ENCODE data around the gene NME4. TPM values are rescaled to one million over a fixed set of nuclear protein-coding genes. Genes with fewer than 3 reads are reported as not detected.
A peak's percentile ranks its signal among the peaks of the same experiment; 100 is the strongest.

The NME4 gene
- total and polyA plus RNA-seq, 3 experiments from 2014 or later = 14.1 to 49.9 (median 15.4) TPM

DNA sequence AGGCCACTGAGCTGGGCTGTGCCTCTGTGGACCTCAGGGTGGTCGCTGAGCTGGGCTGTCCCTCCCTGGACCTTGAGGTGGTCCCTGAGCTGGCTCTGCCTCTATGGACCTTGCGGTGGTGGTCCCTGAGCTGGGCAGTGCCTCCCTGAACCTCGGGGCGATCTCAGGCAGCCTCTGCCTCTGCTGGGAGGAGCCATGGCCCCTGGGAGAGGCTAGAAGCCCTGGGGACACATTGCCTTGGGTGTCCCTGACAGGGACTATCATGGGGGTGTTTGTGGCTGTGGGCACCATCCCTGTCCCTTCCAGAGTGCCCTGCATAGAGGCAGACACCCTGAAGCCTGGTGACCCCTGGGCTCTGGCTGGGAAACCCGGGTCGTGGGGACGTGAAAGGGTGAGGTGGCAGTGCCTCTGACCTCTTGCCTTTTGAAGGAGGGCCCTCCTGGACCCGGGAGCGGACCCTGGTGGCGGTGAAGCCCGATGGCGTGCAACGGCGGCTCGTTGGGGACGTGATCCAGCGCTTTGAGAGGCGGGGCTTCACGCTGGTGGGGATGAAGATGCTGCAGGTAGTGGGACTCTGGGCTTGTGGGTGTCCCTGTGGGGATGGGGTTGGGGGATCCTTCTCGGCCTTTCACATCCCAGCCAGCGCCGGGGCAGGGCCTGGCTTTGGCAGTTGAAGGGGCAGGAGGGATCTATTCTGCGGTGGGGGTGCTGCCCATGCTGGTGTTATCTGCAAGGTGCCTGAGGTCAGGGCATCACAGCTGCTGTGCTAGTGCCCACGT, 1.8 kb downstream of the NME4 start:
- H3K27me3 ChIP-seq (ENCODE audit: insufficient read depth, low read length, poor library complexity, severe bottlenecking) = no peaks in the 10 kb centered on the region
- H3K27ac Mint-ChIP-seq = peak overlapping the region in 5 of 8 donors; percentile 63 to 90 (median 88)
- peaks cover 21% of the 10 kb centered on the region for H3K4me1 ChIP-seq (ENCODE audit: insufficient read depth, low read length)
- H3K4me3 ChIP-seq (ENCODE audit: low read length) = no peak overlapping the region
- H3K36me3 Mint-ChIP-seq = peaks cover 0 to 2% (median 0%) of the 10 kb centered on the region in 3 donors
- H3K27me3 Mint-ChIP-seq = peaks cover 3 to 6% of the 10 kb centered on the region in 2 donors
- no peak for DNase-seq
- H3K27ac ChIP-seq (ENCODE audit: low read depth, low read length) = peak overlapping the region; percentile 64
- ChIA-PET CTCF (interaction anchor here (0.7 kb wide), 1 partner anchor 281 kb away, joined by 3 read pairs; no protein-coding TSS in a partner anchor), POLR2A (interaction anchor here (1.2 kb wide), 1 partner anchor 16 kb away, joined by 4 read pairs; no protein-coding TSS in a partner anchor)
- no peaks in the 10 kb centered on the region for H3K9me3 ChIP-seq (ENCODE audit: low read length)
- peak overlapping the region; percentile 59 to 89 (median 79) for H3K4me3 Mint-ChIP-seq
- H3K36me3 ChIP-seq (ENCODE audit: insufficient read depth, low read length) = no peaks in the 10 kb centered on the region
- H3K9me3 Mint-ChIP-seq = no peaks in the 10 kb centered on the region
- H3K4me1 Mint-ChIP-seq = peaks cover 16 to 32% (median 18%) of the 10 kb centered on the region in 3 donors

DNA sequence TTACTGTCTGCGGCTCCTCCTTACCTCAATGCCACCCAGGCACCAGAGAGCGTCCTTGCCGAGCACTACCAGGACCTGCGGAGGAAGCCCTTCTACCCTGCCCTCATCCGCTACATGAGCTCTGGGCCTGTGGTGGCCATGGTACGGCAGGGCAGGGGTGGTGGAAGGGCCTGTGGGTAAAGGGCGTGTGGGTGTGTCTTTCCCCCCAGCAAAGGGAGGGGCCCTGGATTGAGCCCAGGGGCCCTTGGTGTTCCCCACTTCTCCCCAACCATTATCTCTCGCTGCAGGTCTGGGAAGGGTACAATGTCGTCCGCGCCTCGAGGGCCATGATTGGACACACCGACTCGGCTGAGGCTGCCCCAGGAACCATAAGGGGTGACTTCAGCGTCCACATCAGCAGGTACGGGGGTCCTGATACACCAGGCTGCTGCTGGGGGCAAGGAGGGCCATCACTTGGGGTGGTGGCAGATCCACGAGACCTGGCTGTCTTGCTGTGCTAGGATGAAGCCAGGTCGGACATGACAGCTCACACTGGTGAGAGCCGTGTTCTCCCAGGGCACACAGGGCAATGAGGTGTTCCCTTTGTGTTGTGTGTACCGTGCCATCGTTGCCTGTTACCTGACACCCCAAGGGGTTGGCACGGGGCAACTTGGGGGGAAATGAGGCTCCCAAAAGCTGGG, 2.5 kb downstream of the NME4 start:
- peaks cover 21% of the 10 kb centered on the region for H3K4me1 ChIP-seq (ENCODE audit: insufficient read depth, low read length)
- POLR2A ChIA-PET = no interaction called here
- peaks cover 0 to 2% (median 0%) of the 10 kb centered on the region in 3 donors for H3K36me3 Mint-ChIP-seq
- no peaks in the 10 kb centered on the region for H3K27me3 ChIP-seq (ENCODE audit: insufficient read depth, low read length, poor library complexity, severe bottlenecking)
- H3K4me3 ChIP-seq (ENCODE audit: low read length) = no peak overlapping the region
- no peaks in the 10 kb centered on the region for H3K9me3 Mint-ChIP-seq
- peaks cover 3 to 6% of the 10 kb centered on the region in 2 donors for H3K27me3 Mint-ChIP-seq
- peaks cover 16 to 32% (median 18%) of the 10 kb centered on the region in 3 donors for H3K4me1 Mint-ChIP-seq
- peak overlapping the region; percentile 75 for H3K27ac ChIP-seq (ENCODE audit: low read depth, low read length)
- H3K36me3 ChIP-seq (ENCODE audit: insufficient read depth, low read length) = no peaks in the 10 kb centered on the region
- CTCF ChIA-PET = no interaction called here
- no peak for DNase-seq
- H3K4me3 Mint-ChIP-seq = peak overlapping the region; percentile 14 to 89 (median 82)
- H3K9me3 ChIP-seq (ENCODE audit: low read length) = no peaks in the 10 kb centered on the region
- peak overlapping the region in 4 of 8 donors; percentile 6 to 88 (median 74) for H3K27ac Mint-ChIP-seq

GRCh38 chr16:400061-400591, 3.1 kb downstream of the NME4 start:
- H3K27ac Mint-ChIP-seq = peak overlapping the region in 7 of 8 donors; percentile 79 to 99 (median 92)
- H3K27ac ChIP-seq (ENCODE audit: low read depth, low read length) = peak overlapping the region; percentile 75
- DNase-seq = no peak

GRCh38 chr16:401468-402348, 4.7 kb downstream of the NME4 start, which contains the start of gene DECR2:
DECR2 (plus strand) TSS chr16:401885; CDS start chr16:401964, 79 bp downstream.
- Histone ChIP-seq H3K4me1 (ENCODE audit: insufficient read depth, low read length) (peaks cover 14% of the 10 kb centered on the region), H3K9me3 (ENCODE audit: low read length) (no peaks in the 10 kb centered on the region), H3K4me3 (ENCODE audit: low read length) (peak within 1 kb of the TSS; percentile 74), H3K27ac (ENCODE audit: low read depth, low read length) (peak within 1 kb of the TSS; percentile 75), H3K36me3 (ENCODE audit: insufficient read depth, low read length) (no peaks in the 10 kb centered on the region), H3K27me3 (ENCODE audit: insufficient read depth, low read length, poor library complexity, severe bottlenecking) (no peaks in the 10 kb centered on the region)
- DNase-seq = peak; percentile 93 to 100 (median 97)
- Mint-ChIP-seq H3K4me3 (peak within 1 kb of the TSS; percentile 82 to 90 (median 88)), H3K36me3 (peaks cover 0 to 2% (median 0%) of the 10 kb centered on the region in 3 donors), H3K4me1 (peaks cover 9 to 23% (median 10%) of the 10 kb centered on the region in 3 donors), H3K27me3 (peaks cover 1% of the 10 kb centered on the region in 2 donors), H3K9me3 (no peaks in the 10 kb centered on the region), H3K27ac (peak within 1 kb of the TSS; percentile 79 to 99 (median 92))
- CTCF ChIA-PET = interaction anchor here (0.6 to 2.1 kb wide), 12 partner anchors 9 to 336 kb away, joined by 3 to 11 read pairs (median 4); partner anchors contain the start of genes FAM234A and PGAP6
- POLR2A ChIA-PET = interaction anchor here (0.6 to 1.7 kb wide), 8 partner anchors 19 to 406 kb away, joined by 3 to 9 read pairs (median 4); partner anchors contain the start of genes AXIN1, FAM234A, METTL26 and MRPL28

More at GRCh38 chr16:400061-400591, 3.1 kb downstream of the NME4 start:
- H3K9me3 ChIP-seq (ENCODE audit: low read length) = no peaks in the 10 kb centered on the region
- no peaks in the 10 kb centered on the region for H3K9me3 Mint-ChIP-seq
- peaks cover 0 to 2% (median 0%) of the 10 kb centered on the region in 3 donors for H3K36me3 Mint-ChIP-seq
- peaks cover 21% of the 10 kb centered on the region for H3K4me1 ChIP-seq (ENCODE audit: insufficient read depth, low read length)
- ChIA-PET CTCF (interaction anchor here (1.8 to 2.1 kb wide), 2 partner anchors 9 to 17 kb away, joined by 8 to 11 read pairs; partner anchors contain the start of gene PGAP6), POLR2A (interaction anchor here (1.7 kb wide), 1 partner anchor 25 kb away, joined by 9 read pairs; the partner anchor contains the start of gene RAB11FIP3)
- H3K27me3 ChIP-seq (ENCODE audit: insufficient read depth, low read length, poor library complexity, severe bottlenecking) = no peaks in the 10 kb centered on the region
- no peaks in the 10 kb centered on the region for H3K36me3 ChIP-seq (ENCODE audit: insufficient read depth, low read length)
- peaks cover 16 to 32% (median 18%) of the 10 kb centered on the region in 3 donors for H3K4me1 Mint-ChIP-seq
- peak overlapping the region; percentile 74 for H3K4me3 ChIP-seq (ENCODE audit: low read length)
- peaks cover 3 to 6% of the 10 kb centered on the region in 2 donors for H3K27me3 Mint-ChIP-seq
- H3K4me3 Mint-ChIP-seq = peak overlapping the region; percentile 82 to 90 (median 88)

DNA sequence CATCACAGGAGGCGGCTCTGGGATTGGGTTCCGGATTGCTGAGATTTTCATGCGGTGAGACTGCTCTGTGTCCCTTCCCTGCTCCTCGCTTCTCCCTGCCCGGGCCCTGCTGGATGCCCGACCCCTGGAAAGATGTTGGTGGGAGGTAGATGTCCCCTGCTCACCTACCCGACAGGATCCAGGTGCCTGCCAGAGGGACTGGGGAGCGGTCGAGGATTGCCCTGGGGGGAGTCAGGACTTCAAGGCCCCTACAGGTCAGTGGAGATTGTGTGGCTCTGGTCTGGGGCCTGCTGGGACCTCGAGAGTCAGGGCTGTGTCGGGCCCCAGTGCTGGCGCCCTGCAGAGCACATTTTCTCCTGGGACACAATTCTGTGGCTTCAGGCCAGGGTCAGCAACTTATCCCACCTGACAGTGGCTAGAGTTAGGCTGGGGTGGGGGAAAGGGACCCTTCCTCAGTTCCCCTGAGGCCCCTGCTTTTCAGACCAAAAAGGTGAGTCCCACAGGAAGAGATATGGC, 8.0 kb downstream of the NME4 start:
- H3K27me3 ChIP-seq (ENCODE audit: insufficient read depth, low read length, poor library complexity, severe bottlenecking) = no peaks in the 10 kb centered on the region
- peak overlapping the region in 1 of 8 donors; percentile 50 for H3K27ac Mint-ChIP-seq
- H3K27ac ChIP-seq (ENCODE audit: low read depth, low read length) = no peak overlapping the region
- ChIA-PET POLR2A (no interaction called here), CTCF (no interaction called here)
- H3K27me3 Mint-ChIP-seq = no peaks in the 10 kb centered on the region
- H3K36me3 ChIP-seq (ENCODE audit: insufficient read depth, low read length) = no peaks in the 10 kb centered on the region
- no peak overlapping the region for H3K4me3 Mint-ChIP-seq
- H3K9me3 Mint-ChIP-seq = no peaks in the 10 kb centered on the region
- peaks cover 12% of the 10 kb centered on the region for H3K4me1 ChIP-seq (ENCODE audit: insufficient read depth, low read length)
- H3K4me1 Mint-ChIP-seq = peaks cover 6 to 10% (median 7%) of the 10 kb centered on the region in 3 donors
- H3K9me3 ChIP-seq (ENCODE audit: low read length) = no peaks in the 10 kb centered on the region
- DNase-seq = no peak
- H3K4me3 ChIP-seq (ENCODE audit: low read length) = no peak overlapping the region
- peaks cover 0 to 2% (median 0%) of the 10 kb centered on the region in 3 donors for H3K36me3 Mint-ChIP-seq

- H3K4me1 ChIP-seq (ENCODE audit: insufficient read depth, low read length) = peaks cover 4% of the 10 kb centered on the region
- no peak overlapping the region for H3K4me3 ChIP-seq (ENCODE audit: low read length)
- Mint-ChIP-seq H3K4me1 (peaks cover 0 to 2% (median 0%) of the 10 kb centered on the region in 3 donors), H3K9me3 (no peaks in the 10 kb centered on the region), H3K4me3 (peak overlapping the region in 1 of 7 donors; percentile 37), H3K27ac (no peak overlapping the region), H3K27me3 (no peaks in the 10 kb centered on the region), H3K36me3 (no peaks in the 10 kb centered on the region)
- DNase-seq = no peak
- CTCF ChIA-PET = no interaction called here
- no peaks in the 10 kb centered on the region for H3K9me3 ChIP-seq (ENCODE audit: low read length)
- no peaks in the 10 kb centered on the region for H3K27me3 ChIP-seq (ENCODE audit: insufficient read depth, low read length, poor library complexity, severe bottlenecking)
- H3K36me3 ChIP-seq (ENCODE audit: insufficient read depth, low read length) = no peaks in the 10 kb centered on the region
- POLR2A ChIA-PET = no interaction called here
- H3K27ac ChIP-seq (ENCODE audit: low read depth, low read length) = peak overlapping the region; percentile 38
Measured at GRCh38 chr16:405548-406506, 8.8 kb downstream of the NME4 start.
